GM20431 (cell line): ENCODE data around the gene RCAN3.

Experiments used
- in situ Hi-C: fragments of 300-500 bp; cut with MseI, MboI; formaldehyde crosslinking; loops from one replicate; pipeline ENCODE4 v1.15.0; 2020; ENCODE audit warnings: low sequenced_read_pairs; ENCODE audit not compliant: unreplicated experiment

Gene RCAN3

GRCh38 chr1:24566236-24566867, 63.7 kb downstream of the RCAN3 start:
- in situ Hi-C loops, result no loop called here

GRCh38 chr1:24567792-24568388, 65.3 kb downstream of the RCAN3 start:
- in situ Hi-C loops, result no loop called here

- in situ Hi-C loops, result no loop called here
Observed at GRCh38 chr1:24568475-24568874, 65.8 kb downstream of the RCAN3 start.

GRCh38 chr1:24570265-24571125, 67.9 kb downstream of the RCAN3 start:
- in situ Hi-C loops, result no loop called here

GRCh38 chr1:24572301-24572700, 69.7 kb downstream of the RCAN3 start:
- in situ Hi-C loops, result no loop called here

- in situ Hi-C loops, result loop anchor here (25.0 kb wide), 2 partner anchors 164 to 389 kb away; partner anchors contain the start of genes IFNLR1, NIPAL3 and STPG1
Observed at GRCh38 chr1:24575905-24576587, 73.4 kb downstream of the RCAN3 start.

GRCh38 chr1:24578846-24579245, 76.2 kb downstream of the RCAN3 start:
- in situ Hi-C loops, result loop anchor here (25.0 kb wide), 2 partner anchors 167 to 392 kb away; partner anchors contain the start of genes IFNLR1, NIPAL3 and STPG1

- in situ Hi-C loops, result loop anchor here (25.0 kb wide), 2 partner anchors 168 to 393 kb away; partner anchors contain the start of genes IFNLR1, NIPAL3 and STPG1
Observed at GRCh38 chr1:24580756-24581155, 78.1 kb downstream of the RCAN3 start.

- in situ Hi-C loops, result loop anchor here (25.0 kb wide), 2 partner anchors 172 to 397 kb away; partner anchors contain the start of genes IFNLR1, NIPAL3 and STPG1
Observed at GRCh38 chr1:24584171-24584647, 81.6 kb downstream of the RCAN3 start.

GRCh38 chr1:24586119-24586518, 83.5 kb downstream of the RCAN3 start:
- in situ Hi-C loops, result loop anchor here (25.0 kb wide), 2 partner anchors 174 to 399 kb away; partner anchors contain the start of genes IFNLR1, NIPAL3 and STPG1

- in situ Hi-C loops, result loop anchor here (25.0 kb wide), 2 partner anchors 175 to 400 kb away; partner anchors contain the start of genes IFNLR1, NIPAL3 and STPG1
Observed at GRCh38 chr1:24586970-24587820, 84.6 kb downstream of the RCAN3 start.

- in situ Hi-C loops, result loop anchor here (25.0 kb wide), 2 partner anchors 176 to 401 kb away; partner anchors contain the start of genes IFNLR1, NIPAL3 and STPG1
Observed at GRCh38 chr1:24588573-24588972, 85.9 kb downstream of the RCAN3 start.

GRCh38 chr1:24589200-24589599, 86.6 kb downstream of the RCAN3 start:
- in situ Hi-C loops, result loop anchor here (25.0 kb wide), 2 partner anchors 177 to 402 kb away; partner anchors contain the start of genes IFNLR1, NIPAL3 and STPG1
